Tibial nerve (tissue), 4 donors: ENCODE data around the gene IL1R2. TPM values are rescaled to one million over a fixed set of nuclear protein-coding genes. Genes with fewer than 3 reads are reported as not detected.

Experiments used
- DNase-seq, 2 donors: peaks; one replicate each; pipeline ENCODE4 v3.0.0-alpha.2; 2019; ENCODE audit warnings: low spot score in 2 of 2
- H3K27ac ChIP-seq, 4 donors: fragments of 200-600 bp; sonication (generic) in 3 of 4; one replicate each; pipeline ENCODE4 v1.5.1; 2017 to 2019; ENCODE audit warnings: mild to moderate bottlenecking in 1 of 4
- H3K27me3 ChIP-seq, 2 donors: fragments of 200-600 bp; sonication (generic) in 1 of 2; one replicate each; pipeline versions ENCODE4 v1.5.1 to v1.6.0; 2017 to 2019
- H3K36me3 ChIP-seq, 3 donors: fragments of 200-600 bp; sonication (generic); one replicate each; pipeline ENCODE4 v1.5.1; 2018 to 2019
- H3K4me1 ChIP-seq, 4 donors: fragments of 200-600 bp; sonication (generic) in 3 of 4; one replicate each; pipeline ENCODE4 v1.5.1; 2017 to 2019
- H3K4me3 ChIP-seq, 4 donors: fragments of 200-600 bp; sonication (generic) in 3 of 4; one replicate each; pipeline ENCODE4 v1.5.1; 2017 to 2019; ENCODE audit warnings: mild to moderate bottlenecking in 1 of 4, moderate library complexity in 1 of 4
- H3K9me3 ChIP-seq, 4 donors: fragments of 200-600 bp; sonication (generic) in 3 of 4; one replicate each; pipeline ENCODE4 v1.5.1; 2017 to 2019
- CTCF ChIP-seq, 5 experiments: fragments of 200-600 bp in 3 of 5; fragments of 450-650 bp in 2 of 5; sonication (generic) in 3 of 5; IDR thresholded peaks; one replicate each; pipeline ENCODE4 v1.5.1; 2016 to 2019; ENCODE audit warnings: antibody characterized with exemption in 5 of 5, mild to moderate bottlenecking in 3 of 5, moderate library complexity in 2 of 5
- EP300 ChIP-seq, 2 donors: sonication (generic); formaldehyde crosslinking; IDR thresholded peaks; one replicate each; pipeline ENCODE4 v1.6.1; 2017; ENCODE audit warnings: antibody characterized with exemption in 2 of 2, mild to moderate bottlenecking in 1 of 2
- POLR2A ChIP-seq, 2 donors: fragments of 450-650 bp; IDR thresholded peaks; one replicate each; pipeline ENCODE4 v1.6.1; 2017; ENCODE audit warnings: antibody characterized with exemption in 2 of 2, mild to moderate bottlenecking in 2 of 2, moderate library complexity in 2 of 2
- WGBS, 2 donors: methylation state at CpG; one replicate each; pipeline ENCODE4 v1.1.5; 2018; 5-methylcytosine and 5-hydroxymethylcytosine counted together
- total RNA-seq, 4 donors: library from RNA; depleted of rRNA; stranded (reverse); fragments of >200 nt; gene quantifications; one replicate each; pipeline ENCODE4 v1.1.0, GENCODE V29; 2016

IL1R2 gene
- total RNA-seq, 4 donors from 2014 or later, result 3.6 to 17.7 (median 7.5) TPM

GRCh38 chr2:101949304-101949703 lies 42.5 kb upstream of the IL1R2 start:
- Histone ChIP-seq H3K9me3 (peaks cover 0 to 8% (median 0%) of the 10 kb centered on the region in 4 donors), H3K27me3 (no peaks in the 10 kb centered on the region), H3K36me3 (no peaks in the 10 kb centered on the region), H3K4me1 (no peaks in the 10 kb centered on the region), H3K4me3 (no peak overlapping the region), H3K27ac (no peak overlapping the region)
- DNase-seq, result no peak
- WGBS, 2 donors, result 95 to 100% methylated on average over 1 of the region's 1 CpG
- TF ChIP-seq EP300 (IDR thresholded peaks at IDR 0.05), result no peak
- no peak for TF ChIP-seq POLR2A (IDR thresholded peaks at IDR 0.05)
- no peak for TF ChIP-seq CTCF (IDR thresholded peaks at IDR 0.05)

- Histone ChIP-seq H3K27ac (no peak overlapping the region), H3K27me3 (no peaks in the 10 kb centered on the region), H3K4me1 (no peaks in the 10 kb centered on the region), H3K9me3 (peaks cover 0 to 8% (median 0%) of the 10 kb centered on the region in 4 donors), H3K4me3 (no peak overlapping the region), H3K36me3 (no peaks in the 10 kb centered on the region)
- DNase-seq, result no peak
- no peak for TF ChIP-seq EP300 (IDR thresholded peaks at IDR 0.05)
- no peak for TF ChIP-seq POLR2A (IDR thresholded peaks at IDR 0.05)
- TF ChIP-seq CTCF (IDR thresholded peaks at IDR 0.05), result no peak
- WGBS, 2 donors, result 82 to 85% methylated on average over 1 of the region's 1 CpG
Observed at GRCh38 chr2:101951296-101951695, 40.5 kb upstream of the IL1R2 start.

GRCh38 chr2:101952551-101952950 lies 39.2 kb upstream of the IL1R2 start:
- Histone ChIP-seq H3K27me3 (no peaks in the 10 kb centered on the region), H3K9me3 (peaks cover 0 to 11% (median 0%) of the 10 kb centered on the region in 4 donors), H3K4me1 (peaks cover 0 to 3% (median 0%) of the 10 kb centered on the region in 4 donors), H3K4me3 (no peak overlapping the region), H3K36me3 (no peaks in the 10 kb centered on the region), H3K27ac (no peak overlapping the region)
- TF ChIP-seq POLR2A (IDR thresholded peaks at IDR 0.05), result no peak
- TF ChIP-seq EP300 (IDR thresholded peaks at IDR 0.05), result no peak
- no peak for DNase-seq
- WGBS, 2 donors, result 100% methylated on average over 1 of the region's 1 CpG

- TF ChIP-seq POLR2A (IDR thresholded peaks at IDR 0.05), result no peak
- no peak for TF ChIP-seq CTCF (IDR thresholded peaks at IDR 0.05)
- TF ChIP-seq EP300 (IDR thresholded peaks at IDR 0.05), result no peak
- WGBS, 2 donors, result 49 to 54% methylated on average over 4 of the region's 4 CpGs
Observed at GRCh38 chr2:101956465-101957438, 35.0 kb upstream of the IL1R2 start.

DNA sequence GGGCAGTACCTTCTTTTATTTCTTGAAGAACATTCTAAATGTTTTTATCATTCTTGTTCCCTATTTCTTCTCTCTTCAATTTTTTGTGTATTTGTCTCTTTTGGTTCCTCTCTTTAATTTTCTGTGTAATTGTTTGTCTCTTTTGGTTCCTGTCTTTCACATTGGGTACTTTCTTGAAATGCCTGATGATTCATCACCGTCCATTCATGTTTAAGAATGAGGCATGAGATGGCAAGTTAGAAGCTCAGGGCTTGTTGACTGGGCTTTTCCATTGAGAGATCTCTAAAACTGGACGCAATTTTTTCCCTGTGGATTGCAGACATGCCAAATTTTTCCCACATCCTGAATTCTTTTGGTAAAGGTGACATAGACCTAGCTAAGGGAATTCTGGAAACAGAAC lies 33.7 kb upstream of the IL1R2 start:
- 0 to 33% methylated on average over 2 of the region's 2 CpGs for WGBS, 2 donors
- H3K9me3 ChIP-seq, result peaks cover 0 to 3% (median 0%) of the 10 kb centered on the region in 4 donors
- TF ChIP-seq POLR2A (IDR thresholded peaks at IDR 0.05) (no peak), CTCF (IDR thresholded peaks at IDR 0.05) (no peak), EP300 (IDR thresholded peaks at IDR 0.05) (peak in 1 of 2 donors; percentile 35)
- DNase-seq, result no peak
- no peak overlapping the region for H3K4me3 ChIP-seq
- H3K27ac ChIP-seq, result peak overlapping the region in 2 of 4 donors; percentile 51 to 64
- peaks cover 0 to 43% (median 8%) of the 10 kb centered on the region in 4 donors for H3K4me1 ChIP-seq
- H3K27me3 ChIP-seq, result no peaks in the 10 kb centered on the region
- no peaks in the 10 kb centered on the region for H3K36me3 ChIP-seq

More at GRCh38 chr2:101956465-101957438, 35.0 kb upstream of the IL1R2 start:
- peaks cover 0 to 3% (median 0%) of the 10 kb centered on the region in 4 donors for H3K9me3 ChIP-seq
- peaks cover 0 to 32% (median 5%) of the 10 kb centered on the region in 4 donors for H3K4me1 ChIP-seq
- no peak overlapping the region for H3K4me3 ChIP-seq
- peak overlapping the region in 1 of 4 donors; percentile 64 for H3K27ac ChIP-seq
- H3K36me3 ChIP-seq, result no peaks in the 10 kb centered on the region
- H3K27me3 ChIP-seq, result no peaks in the 10 kb centered on the region
- DNase-seq, result no peak
